Heart left ventricle (tissue), 16 donors: Measurements from ENCODE around the gene MAG. TPM values are rescaled to one million over a fixed set of nuclear protein-coding genes. Genes with fewer than 3 reads are reported as not detected.
A peak's percentile ranks its signal among the peaks of the same experiment; 100 is the strongest.

ENCODE experiments used
- ATAC-seq, 4 donors: fragments of 200-7000 bp; cut with Tn5 transposase; one replicate each; pipeline ENCODE4 v1.9.1; 2020 to 2022; ENCODE audit warnings: moderate library complexity in 4 of 4, mild to moderate bottlenecking in 3 of 4, moderate number of reproducible peaks in 1 of 4
- DNase-seq, 5 donors: peaks; one replicate each; pipeline ENCODE4 v3.0.0-alpha.2; 2020
- H3K27ac ChIP-seq, 12 donors: fragments of 200-600 bp; sonication (generic) in 4 of 12; one replicate each; pipeline versions ENCODE4 v1.5.0 to v1.8.0; 2016 to 2022; ENCODE audit warnings: mild to moderate bottlenecking in 2 of 12
- H3K27me3 ChIP-seq, 9 donors: fragments of 200-600 bp; sonication (generic) in 2 of 9; one replicate each; pipeline versions ENCODE4 v1.5.1 to v1.8.0; 2016 to 2022; ENCODE audit warnings: mild to moderate bottlenecking in 3 of 9
- H3K36me3 ChIP-seq, 9 donors: fragments of 200-600 bp; sonication (generic) in 2 of 9; one replicate each; pipeline versions ENCODE4 v1.5.0 to v1.8.0; 2018 to 2022; ENCODE audit warnings: mild to moderate bottlenecking in 2 of 9
- H3K4me1 ChIP-seq, 12 donors: fragments of 200-600 bp; sonication (generic) in 4 of 12; one replicate each; pipeline versions ENCODE4 v1.5.0 to v1.8.0; 2016 to 2022; ENCODE audit warnings: mild to moderate bottlenecking in 3 of 12
- H3K4me3 ChIP-seq, 12 donors: fragments of 200-600 bp; sonication (generic) in 4 of 12; one replicate each; pipeline versions ENCODE4 v1.5.0 to v1.8.0; 2017 to 2022; ENCODE audit warnings: mild to moderate bottlenecking in 9 of 12, moderate library complexity in 4 of 12
- H3K9me3 ChIP-seq, 12 donors: fragments of 200-600 bp; sonication (generic) in 4 of 12; one replicate each; pipeline versions ENCODE4 v1.5.0 to v1.8.0; 2016 to 2022; ENCODE audit warnings: mild to moderate bottlenecking in 1 of 12
- CTCF ChIP-seq, 12 donors: fragments of 200-600 bp; sonication (generic) in 4 of 12; IDR thresholded peaks; one replicate each; pipeline versions ENCODE4 v1.5.0 to v1.8.0; 2018 to 2022; ENCODE audit warnings: antibody characterized with exemption in 12 of 12, mild to moderate bottlenecking in 5 of 12
- POLR2A ChIP-seq, 2 donors: fragments of 450-650 bp; IDR thresholded peaks; one replicate each; pipeline ENCODE4 v1.6.1; 2017; ENCODE audit warnings: antibody characterized with exemption in 2 of 2, mild to moderate bottlenecking in 2 of 2, moderate library complexity in 2 of 2
- WGBS, 4 donors: extraction: QIAGEN DNeasy Blood & Tissue Kit in 2 of 4; methylation state at CpG; one replicate each; pipeline versions ENCODE4 v1.1.5 to v1.1.7; 2013 to 2018; 5-methylcytosine and 5-hydroxymethylcytosine counted together
- intact Hi-C, 10 donors: fragments of 100-400 bp; cut with DNase I; formaldehyde crosslinking; loops; one replicate each; pipeline versions ENCODE4 v1.11.1 to v1.14.2; 2022
- long read RNA-seq, 3 donors: library from polyadenylated mRNA; unstranded; transcript quantifications; one replicate each; pipeline ENCODE4 v2.0.0, GENCODE V29; 2020 to 2021
- polyA plus RNA-seq, 2 donors: library from polyadenylated mRNA; stranded (reverse); fragments of 200-250 nt; gene quantifications; one replicate each; pipeline ENCODE4 v1.2.3, GENCODE V29; 2013
- total RNA-seq, 9 donors: library from RNA; depleted of rRNA in 2 of 9; stranded (reverse); fragments of >200 nt in 2 of 9; fragmentation: NEBNext Ultra II Directional in 3 of 9; extraction: Animal tissue kit (Norgen Biotek cat#: 25700) in 3 of 9; gene quantifications; one replicate each; pipeline versions ENCODE4 v1.1.0 to v1.2.4, GENCODE V29; 2016 to 2023
- donor health status: ischemic (EF 13 %, LVEDD 7.1; RV severe dilation, severe dysfunction).
- donor health status: healthy with polysubstance abuse.
- donor health status: DM: no; HTN: yes; CAD: no.
- donor health status: DM: no; HTN: no; CAD: no.
- donor health status: ischemic (EF 25% LVEDD 6.9; RV normal size, moderate dysfunction).
- donor health status: ischemic (EF 25% LVEDD 5.7; RV mildly dilated, moderate dysfunction).
- donor health status: healthy.
- donor health status: DM: yes; HTN: yes; CAD: no.
- donor health status: ischemic (EF 35%, LVEDD 5.7; RV mildly dilated, moderate dysfunction).
- donor health status: nonischemic (EF 11% LVEDD 7.7; RV severe dilation, severe dysfunction).
- donor health status: DM: yes; HTN: yes; CAD: no.
- donor health status: PGD.
- donor health status: ischemic (EF 29% LVEDD 5.4; RV normal size, mild dysfunction).
- donor health status: nonischemic (EF 23%, LVEDD 6.1; RV moderate dilation, normal function).

Gene MAG
- total RNA-seq, result under 1 TPM in 1 of 9 donors, not detected in 8; 0.72 TPM
- polyA plus RNA-seq, result under 1 TPM in 1 of 2 donors, not detected in 1; 0.30 TPM
- long read RNA-seq, donor 1, result 0 reads
- long read RNA-seq, donor 2, result 0 reads
- long read RNA-seq, donor 3, result 0 reads

GRCh38 chr19:35291916-35292315 is at the start of gene MAG:
TSS of gene MAG (plus strand) at chr19:35292161. CDS start at chr19:35295409, 3,248 bp downstream.
- intact Hi-C loops, result no loop called here
- no peak within 1 kb of the TSS for H3K27ac ChIP-seq
- ATAC-seq (no peak), DNase-seq (no peak)
- H3K36me3 ChIP-seq, result no peaks in the 10 kb centered on the region
- WGBS, 4 donors, result 71 to 78% (median 75%) methylated on average over 11 to 12 of the region's 12 CpGs
- no peaks in the 10 kb centered on the region for H3K4me1 ChIP-seq
- peaks cover 0 to 27% (median 6%) of the 10 kb centered on the region in 9 donors for H3K27me3 ChIP-seq
- no peak within 1 kb of the TSS for H3K4me3 ChIP-seq
- TF ChIP-seq CTCF (IDR thresholded peaks at IDR 0.05), result no peak
- TF ChIP-seq POLR2A (IDR thresholded peaks at IDR 0.05), result no peak
- H3K9me3 ChIP-seq, result no peaks in the 10 kb centered on the region

- TF ChIP-seq CTCF (IDR thresholded peaks at IDR 0.05) (no peak), POLR2A (IDR thresholded peaks at IDR 0.05) (no peak)
- DNase-seq, result no peak
- no peak overlapping the region for H3K4me3 ChIP-seq
- H3K27ac ChIP-seq, result peak overlapping the region in 1 of 12 donors; percentile 84
- intact Hi-C loops, result loop anchor here in 1 of 10 donors (10.0 kb wide), 1 partner anchor 92 kb away; the partner anchor contains the start of gene FXYD5
- H3K4me1 ChIP-seq, result peaks cover 0 to 35% (median 7%) of the 10 kb centered on the region in 12 donors
- H3K27me3 ChIP-seq, result peaks cover 12 to 30% (median 25%) of the 10 kb centered on the region in 9 donors
- no peak for ATAC-seq
- H3K9me3 ChIP-seq, result peaks cover 0 to 10% (median 2%) of the 10 kb centered on the region in 12 donors
- H3K36me3 ChIP-seq, result peaks cover 0 to 7% (median 0%) of the 10 kb centered on the region in 9 donors
- 58 to 67% (median 65%) methylated on average over 4 of the region's 4 CpGs for WGBS, 4 donors
These were observed 45.4 kb upstream of the MAG start for GRCh38 chr19:35246466-35247092.

- peaks cover 0 to 7% (median 0%) of the 10 kb centered on the region in 9 donors for H3K36me3 ChIP-seq
- DNase-seq (peak in 3 of 5 donors; percentile 47 to 54 (median 51)), ATAC-seq (peak; percentile 67 to 80 (median 76))
- H3K27ac ChIP-seq, result peak overlapping the region; percentile 7 to 84 (median 64)
- TF ChIP-seq CTCF (IDR thresholded peaks at IDR 0.05) (peak in 10 of 12 donors; percentile 6 to 44 (median 35)), POLR2A (IDR thresholded peaks at IDR 0.05) (no peak)
- 3 to 4% (median 3%) methylated on average over 32 to 42 of the region's 42 CpGs for WGBS, 4 donors
- peak overlapping the region; percentile 34 to 70 (median 58) for H3K4me3 ChIP-seq
- intact Hi-C loops, result loop anchor here in 1 of 10 donors (10.0 kb wide), 1 partner anchor 93 kb away; the partner anchor contains the start of gene FXYD5
- peaks cover 0 to 5% (median 0%) of the 10 kb centered on the region in 12 donors for H3K9me3 ChIP-seq
- H3K4me1 ChIP-seq, result peaks cover 0 to 35% (median 7%) of the 10 kb centered on the region in 12 donors
- H3K27me3 ChIP-seq, result peaks cover 12 to 30% (median 25%) of the 10 kb centered on the region in 9 donors
These were observed 44.2 kb upstream of the MAG start for GRCh38 chr19:35247526-35248309.
